Breast epithelium (tissue), 3 donors: ENCODE results near the gene BCAN.

Experiments
- CTCF ChIP-seq, 3 donors: fragments of 450-650 bp; IDR thresholded peaks; one replicate each; pipeline ENCODE4 v1.5.1; 2016 to 2017; ENCODE audit warnings: antibody characterized with exemption in 3 of 3, mild to moderate bottlenecking in 3 of 3, moderate library complexity in 3 of 3
- POLR2A ChIP-seq: fragments of 450-650 bp; IDR thresholded peaks from one replicate; pipeline ENCODE4 v1.6.1; 2016; ENCODE audit warnings: antibody characterized with exemption, mild to moderate bottlenecking, moderate library complexity

- TF ChIP-seq CTCF (IDR thresholded peaks at IDR 0.05), result no peak
- TF ChIP-seq POLR2A, result no peak
These were observed 49.9 kb downstream of the BCAN start for GRCh38 chr1:156691665-156692440.
